Transverse colon (tissue), 3 donors: ENCODE data around the gene SSBP4.

Experiments
- CTCF ChIP-seq, 5 experiments: fragments of 200-600 bp in 3 of 5; fragments of 450-650 bp in 2 of 5; sonication (generic) in 3 of 5; IDR thresholded peaks; 1 replicate in 2 of 5; 2 replicates in 3 of 5; pipeline ENCODE4 v1.5.1; 2016 to 2017; ENCODE audit warnings: antibody characterized with exemption in 5 of 5, inconsistent platforms in 3 of 5, mild to moderate bottlenecking in 2 of 5, moderate library complexity in 1 of 5
- POLR2A ChIP-seq: fragments of 450-650 bp; IDR thresholded peaks from one replicate; pipeline ENCODE4 v1.6.1; 2016; ENCODE audit warnings: antibody characterized with exemption, mild to moderate bottlenecking, moderate library complexity

- TF ChIP-seq CTCF (IDR thresholded peaks at IDR 0.05) (no peak), POLR2A (no peak)
These were observed 49.3 kb downstream of the SSBP4 start for GRCh38 chr19:18468517-18468916.
